HG02610 (cell line): Measurements from ENCODE around the gene GPR37.

ENCODE experiments used
- ATAC-seq: cut with Tn5 transposase; IDR thresholded peaks from one replicate; pipeline ENCODE4 v1.9.1; 2021; ENCODE audit warnings: mild to moderate bottlenecking, moderate library complexity; ENCODE audit not compliant: unreplicated experiment

GPR37 gene, protein sequence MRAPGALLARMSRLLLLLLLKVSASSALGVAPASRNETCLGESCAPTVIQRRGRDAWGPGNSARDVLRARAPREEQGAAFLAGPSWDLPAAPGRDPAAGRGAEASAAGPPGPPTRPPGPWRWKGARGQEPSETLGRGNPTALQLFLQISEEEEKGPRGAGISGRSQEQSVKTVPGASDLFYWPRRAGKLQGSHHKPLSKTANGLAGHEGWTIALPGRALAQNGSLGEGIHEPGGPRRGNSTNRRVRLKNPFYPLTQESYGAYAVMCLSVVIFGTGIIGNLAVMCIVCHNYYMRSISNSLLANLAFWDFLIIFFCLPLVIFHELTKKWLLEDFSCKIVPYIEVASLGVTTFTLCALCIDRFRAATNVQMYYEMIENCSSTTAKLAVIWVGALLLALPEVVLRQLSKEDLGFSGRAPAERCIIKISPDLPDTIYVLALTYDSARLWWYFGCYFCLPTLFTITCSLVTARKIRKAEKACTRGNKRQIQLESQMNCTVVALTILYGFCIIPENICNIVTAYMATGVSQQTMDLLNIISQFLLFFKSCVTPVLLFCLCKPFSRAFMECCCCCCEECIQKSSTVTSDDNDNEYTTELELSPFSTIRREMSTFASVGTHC

DNA sequence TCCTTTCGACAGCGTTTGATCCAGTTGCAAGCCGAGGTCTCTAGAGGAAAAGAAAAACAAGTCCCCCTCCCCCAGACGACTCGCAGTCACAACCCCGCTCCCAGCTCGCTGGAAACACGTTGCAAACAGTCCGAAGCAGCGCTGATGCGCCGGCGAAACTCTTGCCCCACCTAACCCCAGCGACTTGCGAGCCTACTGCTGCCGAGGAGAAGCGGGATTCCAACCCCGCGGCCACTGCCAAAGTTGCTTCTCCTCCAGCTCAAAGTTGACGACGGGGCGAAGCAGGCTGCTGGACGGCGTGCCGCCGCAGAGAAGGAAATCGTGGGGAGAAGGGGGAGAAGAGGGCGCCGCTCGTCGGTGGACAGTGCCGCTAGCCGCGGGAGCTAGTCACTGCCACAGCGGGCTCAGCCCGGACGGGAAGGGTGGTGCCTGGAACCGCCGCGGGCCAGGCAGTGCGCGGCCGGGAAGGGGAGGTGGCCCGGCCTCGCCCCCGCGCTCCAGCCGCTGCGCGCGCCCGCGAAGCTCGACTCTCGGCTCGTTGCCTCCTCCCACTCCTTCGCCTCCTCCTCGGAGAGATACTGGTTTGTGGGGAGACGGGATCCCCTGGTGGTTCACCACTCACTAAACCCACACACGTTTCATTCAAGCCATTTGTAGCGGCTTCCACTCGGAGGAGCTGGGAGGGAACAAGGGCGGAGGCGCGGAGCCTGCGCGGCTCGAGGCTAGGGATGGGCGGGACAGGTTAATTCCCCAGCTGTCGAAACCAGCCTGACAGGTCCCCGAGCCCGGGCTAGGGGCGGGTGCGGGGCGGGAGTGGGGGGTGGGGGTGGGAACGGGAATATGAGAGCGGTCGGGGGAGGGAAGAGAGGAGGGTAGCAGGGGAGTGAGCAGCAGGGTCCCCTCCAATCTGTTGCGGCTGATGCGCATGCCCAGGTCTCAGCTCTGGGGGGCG is at the start of gene GPR37:
Gene GPR37 (minus strand): TSS at position 392 of the 952 bp plus-strand sequence. CDS start 816 bp downstream, outside the sequence.
- ATAC-seq = peak; percentile 57

DNA sequence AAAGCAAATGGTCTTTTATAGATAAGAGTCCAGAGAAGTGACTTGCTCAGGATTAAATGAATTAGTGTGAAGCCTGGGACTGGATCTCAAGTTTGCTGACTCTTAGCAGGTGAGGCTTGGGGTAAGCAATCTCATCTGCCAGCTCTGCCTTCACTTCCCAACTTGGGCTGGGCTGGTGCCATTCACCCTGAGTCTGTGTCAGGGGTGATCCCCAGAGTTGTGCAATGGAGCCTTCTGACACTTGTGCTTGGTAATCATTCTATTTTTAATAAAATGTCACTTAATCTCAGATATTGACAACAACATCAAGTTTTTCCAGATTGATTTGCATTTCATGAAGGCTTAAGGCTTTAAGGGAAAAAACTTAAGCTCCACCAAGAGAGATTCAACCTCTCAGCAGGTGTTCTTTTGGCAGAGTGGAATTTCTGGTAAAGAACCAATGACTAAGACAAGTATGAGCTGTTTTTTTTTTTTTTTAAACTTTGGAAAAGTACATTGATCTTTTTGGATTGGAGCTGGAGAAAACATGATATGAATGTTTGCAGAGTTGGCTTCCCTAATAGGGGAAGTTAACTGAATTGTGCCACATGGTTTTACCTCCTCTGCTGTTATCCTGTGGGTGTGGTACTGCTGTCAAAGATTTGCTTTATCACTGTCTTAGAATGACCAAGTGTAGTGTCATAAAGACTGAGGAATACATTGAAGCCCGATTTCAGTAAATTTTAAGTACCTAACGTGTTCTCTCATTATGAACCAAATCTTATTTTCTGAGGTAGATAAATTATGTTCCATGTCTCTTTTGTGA is 48.6 kb upstream of the GPR37 start:
- no peak for ATAC-seq

DNA sequence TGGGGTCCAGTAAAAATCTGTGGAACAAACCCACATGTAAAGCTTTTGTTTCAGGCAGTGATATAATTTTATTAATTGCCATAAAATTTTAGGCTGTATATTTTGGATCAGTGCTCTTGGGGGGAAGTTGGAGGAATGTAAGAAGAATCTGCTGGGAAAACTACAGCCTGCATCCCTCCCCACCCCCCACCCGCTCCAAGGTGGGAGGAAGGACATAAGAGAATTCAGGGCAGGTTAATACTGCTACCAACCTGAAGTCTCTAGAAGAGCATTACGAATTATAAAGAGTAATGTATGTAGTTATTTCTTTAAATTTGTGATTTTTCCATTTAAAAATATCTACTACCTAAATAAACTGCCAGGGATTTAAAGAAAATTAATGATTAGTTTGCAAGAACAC is 47.2 kb upstream of the GPR37 start:
- no peak for ATAC-seq

DNA sequence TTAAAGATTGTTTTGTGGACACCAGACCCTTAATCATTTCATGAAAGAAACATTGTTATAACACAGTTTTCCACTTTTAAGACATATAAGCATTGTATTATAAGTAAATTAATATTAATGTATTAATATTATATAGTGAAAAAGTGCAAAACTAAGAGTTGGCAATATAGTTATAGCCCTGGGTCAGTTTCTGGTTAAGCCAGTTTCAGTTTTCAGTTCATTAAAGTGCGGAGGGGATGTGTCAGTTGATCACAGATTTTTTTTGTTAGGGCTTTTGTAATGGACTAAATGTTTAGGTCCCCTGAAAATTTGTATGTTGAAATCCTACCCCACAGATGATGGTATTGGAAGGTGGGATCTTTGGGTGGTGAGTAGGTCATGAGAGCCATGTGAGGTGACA is 45.7 kb upstream of the GPR37 start:
- ATAC-seq = no peak

DNA sequence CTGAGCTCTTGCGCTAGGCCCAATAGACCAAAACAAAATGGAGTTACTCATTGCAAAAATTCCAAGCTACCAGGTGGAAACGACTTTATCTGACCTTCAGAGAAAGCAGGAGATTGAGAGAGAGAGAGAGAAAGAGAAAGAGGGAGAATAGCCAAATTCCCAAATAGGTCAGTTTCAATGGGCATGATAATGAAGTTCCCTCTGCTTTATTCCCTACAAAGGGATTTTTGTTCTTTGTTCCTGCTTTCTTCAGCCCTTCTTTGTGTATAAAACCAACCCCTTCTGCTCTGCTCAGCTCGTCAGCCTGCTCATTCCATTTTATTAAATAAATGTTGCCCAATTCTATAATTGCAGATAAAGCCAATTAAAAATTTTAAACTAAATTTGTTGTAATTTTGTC is 45.0 kb upstream of the GPR37 start:
- no peak for ATAC-seq

DNA sequence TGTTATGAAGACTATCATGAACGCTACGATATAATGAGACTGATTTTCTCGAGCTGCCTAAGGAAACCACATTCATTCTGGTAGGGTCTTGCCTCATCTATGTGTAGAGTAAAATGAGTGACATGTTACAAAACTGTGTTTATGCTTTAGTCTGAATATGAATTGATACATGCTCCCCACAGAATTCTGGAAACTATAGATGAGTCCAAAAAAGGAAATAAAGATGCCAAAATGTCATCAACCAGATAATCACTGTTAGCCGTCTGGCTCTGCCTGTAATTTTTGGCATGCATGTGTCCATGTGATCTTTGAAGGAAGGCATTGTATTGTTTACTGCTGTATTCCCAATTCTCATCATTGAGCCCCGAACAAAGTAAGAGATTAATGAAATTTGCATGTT is 42.6 kb upstream of the GPR37 start:
- ATAC-seq = no peak

DNA sequence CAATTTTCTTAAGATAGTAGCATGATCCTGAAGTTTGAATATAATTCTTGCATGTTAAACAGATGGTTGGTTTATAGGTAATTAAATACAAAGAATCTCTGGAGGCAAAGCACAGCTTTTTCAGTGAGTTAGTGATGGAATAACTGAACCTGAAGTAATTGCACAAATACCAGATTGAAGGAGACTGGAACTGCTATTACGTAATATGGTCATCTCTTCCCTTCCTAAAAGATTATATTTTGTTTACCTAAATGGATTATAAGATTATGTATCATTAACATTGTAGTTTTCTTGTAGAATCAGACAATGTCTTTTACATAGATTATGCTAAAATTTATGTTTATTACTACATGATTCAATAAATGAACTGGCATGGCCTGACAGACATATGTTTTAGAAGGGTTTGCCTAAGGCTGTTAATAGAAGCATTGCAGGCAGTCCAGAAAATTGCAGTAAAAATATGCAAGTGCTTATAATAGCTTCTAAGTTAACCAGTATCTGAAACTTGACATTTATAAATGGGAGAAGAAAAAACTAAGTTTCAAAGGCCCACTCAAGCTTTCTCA is 35.8 kb upstream of the GPR37 start:
- no peak for ATAC-seq

DNA sequence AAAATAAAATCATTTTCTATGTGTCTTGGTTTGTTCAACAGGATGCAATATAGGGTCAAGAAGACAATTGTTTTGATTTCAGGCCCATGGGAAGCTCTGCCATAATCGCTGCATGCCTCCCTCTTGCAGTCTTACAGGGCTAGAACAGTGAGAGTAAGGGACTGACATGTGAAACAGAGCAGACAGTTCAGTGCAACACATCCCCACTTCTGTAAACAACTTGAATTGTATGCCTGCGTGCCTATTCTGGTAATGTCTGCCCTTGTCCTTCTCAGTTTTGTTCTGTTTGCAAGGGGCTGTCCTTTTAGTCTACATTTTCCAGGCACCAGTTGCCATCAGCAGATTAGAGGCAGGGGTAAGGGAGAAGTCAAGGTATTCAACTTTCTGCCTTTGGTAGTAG is 34.8 kb upstream of the GPR37 start:
- no peak for ATAC-seq

DNA sequence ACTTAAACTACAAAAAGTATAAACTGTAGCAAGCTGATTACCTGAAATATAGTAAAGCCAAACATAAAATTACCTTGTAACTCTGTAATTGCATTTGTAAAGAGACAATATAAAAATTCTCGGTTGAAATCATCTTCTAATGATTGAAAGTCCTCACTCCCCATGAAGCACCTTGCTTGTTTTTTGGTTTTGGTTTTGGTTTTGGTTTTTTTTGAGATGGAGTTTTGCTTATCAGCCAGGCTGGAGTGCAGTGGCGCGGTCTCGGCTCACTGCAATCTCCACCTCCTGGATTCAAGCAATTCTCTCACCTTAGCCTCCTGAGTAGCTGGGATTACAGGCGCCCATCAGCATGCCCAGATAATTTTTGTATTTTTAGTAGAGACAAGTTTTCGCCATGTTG is 33.9 kb upstream of the GPR37 start:
- ATAC-seq = no peak

DNA sequence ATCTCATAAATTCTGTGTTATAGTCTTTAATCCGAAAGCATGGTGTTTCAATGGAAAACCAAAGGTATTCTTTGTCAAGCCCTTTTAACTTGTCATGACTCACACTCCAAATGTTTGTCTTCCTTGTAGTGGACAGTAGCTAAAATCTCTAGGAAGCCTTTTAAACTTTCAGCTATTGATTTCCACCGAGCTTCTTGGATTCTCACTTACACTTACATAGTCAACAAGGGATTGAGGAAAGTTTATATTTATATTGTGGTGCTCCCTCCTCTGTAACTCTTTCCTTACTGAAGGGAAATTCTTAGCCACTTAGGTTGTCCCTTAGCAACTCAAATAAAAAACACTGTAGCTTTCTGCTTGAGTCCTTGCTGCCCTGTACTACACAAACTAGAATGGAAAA is 31.2 kb upstream of the GPR37 start:
- ATAC-seq = no peak

DNA sequence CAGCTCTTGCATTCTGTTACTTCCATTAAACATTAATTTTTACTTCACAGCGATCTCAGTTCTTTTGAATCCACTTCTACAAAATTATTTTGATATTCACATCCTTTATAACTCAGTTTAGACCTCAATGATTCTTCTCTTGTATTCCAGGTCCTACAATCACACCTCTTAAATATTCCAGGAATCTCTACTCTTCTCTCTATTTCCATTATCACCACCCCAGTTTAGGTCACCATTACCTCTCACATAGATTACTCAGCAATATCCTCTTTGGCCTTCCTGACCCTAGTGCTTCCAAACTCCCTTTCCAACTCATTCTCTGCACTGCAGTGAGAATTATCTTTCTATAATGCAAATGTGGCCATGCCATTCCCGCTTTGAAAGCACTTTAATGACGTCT is 27.1 kb upstream of the GPR37 start:
- ATAC-seq = no peak

DNA sequence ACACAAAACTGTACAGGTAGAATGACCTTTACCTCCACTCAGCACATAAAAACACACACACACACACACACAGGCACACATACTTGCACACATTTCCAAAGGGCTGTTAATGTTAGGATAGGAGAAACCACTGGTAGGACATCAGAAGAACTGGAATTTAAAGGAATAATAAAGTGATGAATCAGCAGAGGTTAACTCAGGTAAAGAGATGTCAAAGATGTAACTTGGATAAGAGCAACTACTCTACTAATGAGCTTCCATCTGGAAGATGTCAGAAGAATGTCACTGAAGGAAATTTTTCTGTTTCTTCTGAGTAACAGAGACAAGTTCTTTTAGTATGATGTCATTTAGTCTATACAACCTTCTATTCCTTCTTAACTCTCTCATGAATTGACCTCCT is 26.4 kb upstream of the GPR37 start:
- ATAC-seq = no peak

DNA sequence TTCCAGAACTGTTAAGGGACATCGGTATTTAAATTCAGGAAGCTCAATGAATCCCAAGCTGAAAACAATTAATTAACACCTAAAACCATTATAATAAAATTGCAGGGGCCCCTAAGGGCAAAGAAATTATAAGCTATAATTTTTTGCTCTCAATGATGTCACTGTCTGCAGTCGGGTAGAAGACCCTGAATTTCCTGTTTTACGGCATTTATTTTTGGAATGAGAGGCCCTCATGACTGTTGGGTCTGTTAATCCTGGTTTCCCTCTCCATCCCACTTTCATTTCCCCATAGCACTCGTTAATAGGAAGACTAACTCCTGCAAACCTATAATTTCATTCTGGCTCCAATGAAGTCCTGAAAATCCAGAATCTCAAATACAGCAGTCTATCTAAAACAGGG is 25.8 kb upstream of the GPR37 start:
- ATAC-seq = no peak

DNA sequence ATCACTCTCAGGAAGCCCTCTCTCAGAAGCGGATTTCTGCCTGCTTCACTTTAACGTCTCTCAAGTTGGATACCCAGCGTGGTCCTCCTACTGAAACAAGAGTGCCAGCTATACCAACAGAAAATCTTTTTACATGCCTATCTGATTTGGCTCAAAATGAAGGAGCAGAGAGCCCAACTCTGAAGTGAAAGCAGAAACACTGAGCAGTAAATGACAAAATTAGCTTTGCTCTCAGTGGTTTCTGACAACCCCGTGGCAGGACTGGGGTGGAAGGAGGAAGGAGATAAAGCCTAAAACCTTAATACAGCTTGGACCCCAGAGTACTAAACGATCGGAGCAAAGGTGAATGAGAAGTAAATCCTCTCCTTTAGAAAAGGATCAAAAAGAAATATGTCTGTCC is 25.1 kb upstream of the GPR37 start:
- no peak for ATAC-seq

DNA sequence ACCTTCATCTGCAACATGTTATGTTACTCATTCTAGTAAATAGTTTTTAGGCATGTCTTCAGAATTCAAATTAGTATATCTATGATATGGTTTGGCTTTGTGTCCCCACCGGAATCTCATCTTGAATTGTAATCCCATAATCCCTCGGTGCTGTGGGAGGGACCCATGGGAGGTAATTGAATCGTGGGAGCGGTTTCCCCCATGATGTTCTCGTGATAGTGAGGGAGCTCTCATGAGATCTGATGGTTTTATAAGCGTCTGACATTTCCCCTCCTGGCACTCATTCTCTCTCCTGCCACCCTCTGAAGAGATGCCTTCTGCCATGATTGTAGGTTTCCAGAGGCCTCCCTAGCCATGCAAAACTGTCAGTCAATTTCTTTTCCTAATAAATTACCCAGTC is 20.4 kb upstream of the GPR37 start:
- ATAC-seq = no peak

DNA sequence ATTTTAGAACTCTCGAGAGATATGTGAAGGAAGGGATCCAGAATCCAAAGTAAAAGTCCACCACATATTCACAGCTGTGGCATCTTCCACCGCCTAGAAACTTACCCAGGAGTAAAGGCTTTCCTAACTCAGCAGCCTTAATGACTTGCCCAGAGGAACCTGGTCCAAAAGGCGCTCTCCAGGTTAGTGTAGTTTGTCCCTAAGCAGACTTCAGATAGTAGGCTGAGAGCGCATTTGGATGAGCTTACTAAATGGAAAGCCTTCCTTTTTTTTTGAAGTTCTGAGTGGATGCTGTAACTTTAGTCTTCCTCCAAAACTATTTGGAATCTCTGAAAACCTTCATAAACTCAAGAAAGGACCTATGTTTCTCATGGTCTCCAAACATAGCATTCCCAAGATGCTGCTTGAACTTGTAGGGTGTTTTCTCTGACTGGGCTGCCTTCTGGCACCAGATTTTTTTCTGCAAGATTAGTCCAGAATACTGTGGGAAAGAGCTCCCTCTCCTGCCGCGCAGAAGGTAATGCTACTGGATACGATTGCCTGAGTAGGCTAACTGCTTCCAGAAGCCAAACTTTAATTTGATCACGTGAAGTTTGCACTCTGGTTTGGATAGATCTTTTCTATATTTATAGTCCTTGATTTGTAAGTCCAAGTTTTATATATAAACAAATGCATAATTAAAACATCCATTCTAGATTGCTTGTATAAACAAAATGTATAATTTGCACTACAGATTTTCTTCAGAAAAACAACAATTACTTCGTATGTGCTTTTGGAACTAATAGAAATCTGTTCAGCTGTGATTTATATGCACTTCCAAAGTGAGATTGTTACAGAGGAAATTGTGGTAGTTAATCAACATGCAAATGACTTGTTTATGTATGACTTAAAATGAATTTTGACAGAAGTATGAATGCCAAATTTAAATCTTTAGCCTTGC is 19.6 kb upstream of the GPR37 start:
- peak; percentile 68 for ATAC-seq

DNA sequence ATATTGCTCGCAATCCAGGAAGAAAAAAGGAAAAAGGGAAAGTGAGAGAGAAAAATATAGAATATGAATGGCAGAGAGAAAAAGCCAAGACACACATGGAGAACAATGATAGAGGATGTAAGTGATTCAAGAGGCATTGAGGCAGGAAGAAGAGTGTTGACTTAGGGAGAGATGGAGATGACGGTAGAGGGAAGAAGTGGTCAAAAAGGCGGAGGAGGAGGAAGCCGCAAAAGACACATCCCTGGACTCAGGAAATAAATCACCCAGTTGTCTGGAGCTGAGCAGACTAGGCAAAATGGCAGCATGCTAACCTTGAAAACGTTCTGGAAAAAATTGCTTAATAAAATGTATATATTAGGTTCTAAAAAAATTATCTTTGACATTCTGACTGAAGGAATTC is 17.7 kb upstream of the GPR37 start:
- ATAC-seq = no peak

DNA sequence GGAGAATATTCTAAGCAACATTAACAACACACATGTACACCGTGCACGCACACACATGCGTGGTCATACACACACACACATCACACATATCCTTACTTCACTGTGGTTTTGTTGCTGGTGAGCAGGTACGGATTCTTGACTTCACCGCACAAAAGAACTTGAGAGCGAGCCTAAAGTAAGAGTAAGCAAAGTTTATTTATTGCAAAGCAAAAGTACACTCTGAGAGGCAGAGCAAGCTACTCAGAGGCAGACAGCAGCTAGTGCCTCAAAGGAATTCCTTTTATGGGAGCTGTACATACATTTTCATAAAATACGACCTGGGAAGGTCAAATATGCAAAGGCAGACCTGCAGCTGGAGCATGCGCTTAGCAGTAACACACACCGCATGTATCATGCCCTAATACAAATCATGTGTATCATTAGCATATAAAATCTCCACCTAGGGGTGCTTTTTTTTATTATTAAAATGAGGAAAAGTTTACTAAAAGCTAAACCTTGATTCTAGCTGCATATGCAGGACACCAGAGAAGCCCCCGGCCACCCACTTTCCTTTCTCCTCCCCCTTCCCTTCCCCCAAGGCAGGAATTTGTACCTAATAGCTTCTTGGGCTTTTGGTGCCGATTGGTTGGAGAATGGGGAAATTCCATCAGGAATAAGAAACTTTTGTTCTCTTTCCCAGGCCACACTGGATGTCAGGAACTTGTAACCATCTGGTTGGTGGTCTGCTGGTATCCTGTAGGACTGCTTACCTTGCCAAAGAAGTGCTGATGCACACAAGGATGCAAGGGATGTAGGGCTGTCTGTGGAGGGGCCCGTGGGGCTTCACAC is 16.5 kb upstream of the GPR37 start:
- ATAC-seq = no peak
